ENCODE measurements around the gene BRCA1. TPM values are rescaled to one million over a fixed set of nuclear protein-coding genes. Genes with fewer than 3 reads are reported as not detected.

The BRCA1 gene
- polyA plus RNA-seq, 10 donors, result 7.3 to 13.5 (median 9.0) TPM

DNA sequence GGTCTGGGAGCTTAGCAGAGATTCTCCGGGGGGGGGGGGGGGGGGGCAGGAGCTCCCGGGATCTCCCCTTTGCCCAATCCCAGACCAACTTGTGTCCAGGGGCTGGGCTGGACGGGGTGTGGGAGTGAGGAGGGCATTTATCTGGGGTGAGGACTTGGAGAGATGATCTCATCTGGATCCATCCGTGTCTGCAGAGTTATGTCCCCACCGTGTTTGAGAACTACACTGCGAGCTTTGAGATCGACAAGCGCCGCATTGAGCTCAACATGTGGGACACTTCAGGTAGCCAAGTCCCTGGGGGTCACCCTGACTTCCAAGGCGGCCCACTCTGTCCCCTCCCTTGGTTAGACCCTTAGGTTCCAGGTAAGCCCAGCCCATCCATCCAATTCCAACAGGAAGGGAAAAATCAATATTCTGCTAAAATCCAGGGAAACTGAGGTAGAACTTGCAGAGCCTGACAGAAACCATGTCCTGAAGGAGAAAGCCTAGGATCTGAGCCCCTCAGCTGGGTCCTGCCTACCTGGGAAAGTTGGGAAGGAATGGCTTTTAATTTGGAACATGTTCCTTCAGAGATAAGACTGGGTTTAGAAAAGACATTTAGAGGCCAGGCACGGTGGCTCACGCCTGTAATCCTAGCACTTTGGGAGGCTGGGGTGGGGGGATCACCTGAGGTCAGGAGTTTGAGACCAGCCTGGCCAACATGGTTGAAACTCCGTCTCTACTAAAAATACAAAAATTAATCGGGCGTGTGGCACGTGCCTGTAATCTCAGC lies 99.2 kb downstream of the BRCA1 start:
- no peak for DNase-seq

DNA sequence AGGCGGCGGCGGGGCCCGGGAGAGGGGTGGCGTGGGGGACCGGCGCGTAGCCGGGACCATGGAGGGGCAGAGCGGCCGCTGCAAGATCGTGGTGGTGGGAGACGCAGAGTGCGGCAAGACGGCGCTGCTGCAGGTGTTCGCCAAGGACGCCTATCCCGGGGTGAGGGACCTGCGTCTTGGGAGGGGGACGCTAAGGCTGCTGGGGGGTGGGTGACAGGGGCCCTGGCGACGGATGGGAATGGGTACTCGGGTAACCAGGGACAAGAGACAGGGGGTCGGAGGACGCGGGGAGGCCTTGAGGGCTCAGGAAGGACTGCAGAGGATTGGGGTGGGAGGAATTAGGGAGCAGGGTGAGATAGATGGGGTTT lies 99.9 kb downstream of the BRCA1 start:
- DNase-seq, result no peak

DNA sequence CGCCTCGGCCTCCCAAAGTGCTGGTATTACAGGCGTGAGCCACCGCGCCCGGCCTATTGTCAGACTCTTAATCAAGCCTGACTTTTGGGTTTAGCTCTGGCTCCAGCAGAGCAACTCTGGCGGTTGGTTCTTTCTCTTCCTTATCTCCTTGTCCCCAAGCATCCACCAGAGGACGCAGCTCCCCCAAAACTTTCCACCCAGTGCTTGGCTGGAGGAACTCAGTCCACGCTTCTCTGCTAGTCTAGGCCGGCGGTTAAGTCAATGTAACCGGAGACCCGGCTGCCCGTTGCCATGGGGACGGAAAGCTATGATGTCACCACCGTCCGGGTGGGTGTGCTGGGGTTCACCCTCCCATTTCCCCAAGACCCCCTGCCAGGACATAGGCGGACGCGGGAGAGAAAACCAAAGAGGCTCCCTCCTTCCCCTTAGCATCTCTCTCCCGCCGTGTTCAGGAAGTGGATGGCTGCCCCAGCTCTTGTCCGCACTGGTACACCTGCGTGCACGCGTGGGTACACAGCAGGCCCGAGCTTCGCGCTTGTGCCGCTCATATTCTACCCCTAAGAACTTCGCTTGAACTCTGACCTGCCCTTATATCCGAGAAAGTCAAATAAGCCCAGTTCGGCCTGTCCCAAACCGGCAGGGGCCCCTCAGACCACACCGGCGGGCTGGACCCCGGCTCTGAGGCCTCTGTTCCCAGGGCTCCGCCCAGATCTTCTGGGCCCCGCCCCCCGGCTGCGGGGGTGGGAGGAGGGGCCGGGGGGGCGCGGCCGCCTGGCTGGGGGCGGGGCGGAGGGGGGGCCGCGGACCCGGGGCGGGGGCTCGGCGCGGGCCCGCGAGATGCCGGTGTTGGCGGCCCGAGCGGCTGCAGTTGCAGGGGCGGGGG lies 100.5 kb downstream of the BRCA1 start, which contains the start of gene RND2:
Gene RND2 (plus strand): TSS at position 825 of the 883 bp plus-strand sequence. CDS start 117 bp downstream, outside the sequence.
- peak; percentile 93 to 97 (median 93) for DNase-seq

DNA sequence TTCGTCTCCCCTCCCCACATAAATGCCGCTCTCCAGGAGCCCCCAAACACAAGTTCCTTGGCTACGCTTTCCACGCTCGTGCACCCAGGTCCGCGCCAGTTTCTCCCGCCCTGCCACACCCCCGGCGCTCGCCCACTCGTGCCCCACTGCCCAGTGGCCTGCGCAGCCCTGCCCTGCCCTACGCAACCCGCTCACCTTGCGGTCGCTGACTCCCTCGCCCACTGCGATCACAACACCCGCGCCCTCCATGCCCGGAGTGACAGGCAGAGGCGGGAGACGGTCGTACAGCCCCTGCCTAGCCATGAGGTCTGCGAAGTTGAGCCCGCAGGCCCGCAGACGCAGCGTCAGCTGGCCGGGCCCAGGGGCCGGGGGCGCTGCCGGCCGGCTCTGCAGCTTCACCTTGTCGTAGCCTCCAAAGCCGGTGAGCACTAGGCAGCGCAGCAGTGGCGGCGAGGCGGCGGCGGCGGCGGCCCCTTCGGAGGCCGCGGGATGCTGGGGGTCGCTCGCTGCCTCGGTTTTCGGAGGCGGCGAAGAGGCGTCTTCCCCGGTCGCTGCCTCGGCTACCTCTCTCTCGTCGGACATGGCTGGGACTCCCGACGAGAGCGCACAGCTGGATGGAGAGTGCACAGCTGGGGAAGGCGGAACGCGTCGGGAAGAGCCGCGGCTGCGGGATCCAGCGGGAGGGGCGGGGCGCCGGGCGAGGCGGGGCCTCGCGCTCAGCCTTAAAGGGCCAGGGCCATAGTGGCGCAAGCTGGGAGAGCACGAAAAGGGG lies 103.2 kb downstream of the BRCA1 start, which contains the start of gene VAT1:
Gene VAT1 (minus strand): TSS at position 645 of the 772 bp plus-strand sequence. CDS start 63 bp downstream, at position 582.
- peak; percentile 75 to 96 (median 91) for DNase-seq

DNA sequence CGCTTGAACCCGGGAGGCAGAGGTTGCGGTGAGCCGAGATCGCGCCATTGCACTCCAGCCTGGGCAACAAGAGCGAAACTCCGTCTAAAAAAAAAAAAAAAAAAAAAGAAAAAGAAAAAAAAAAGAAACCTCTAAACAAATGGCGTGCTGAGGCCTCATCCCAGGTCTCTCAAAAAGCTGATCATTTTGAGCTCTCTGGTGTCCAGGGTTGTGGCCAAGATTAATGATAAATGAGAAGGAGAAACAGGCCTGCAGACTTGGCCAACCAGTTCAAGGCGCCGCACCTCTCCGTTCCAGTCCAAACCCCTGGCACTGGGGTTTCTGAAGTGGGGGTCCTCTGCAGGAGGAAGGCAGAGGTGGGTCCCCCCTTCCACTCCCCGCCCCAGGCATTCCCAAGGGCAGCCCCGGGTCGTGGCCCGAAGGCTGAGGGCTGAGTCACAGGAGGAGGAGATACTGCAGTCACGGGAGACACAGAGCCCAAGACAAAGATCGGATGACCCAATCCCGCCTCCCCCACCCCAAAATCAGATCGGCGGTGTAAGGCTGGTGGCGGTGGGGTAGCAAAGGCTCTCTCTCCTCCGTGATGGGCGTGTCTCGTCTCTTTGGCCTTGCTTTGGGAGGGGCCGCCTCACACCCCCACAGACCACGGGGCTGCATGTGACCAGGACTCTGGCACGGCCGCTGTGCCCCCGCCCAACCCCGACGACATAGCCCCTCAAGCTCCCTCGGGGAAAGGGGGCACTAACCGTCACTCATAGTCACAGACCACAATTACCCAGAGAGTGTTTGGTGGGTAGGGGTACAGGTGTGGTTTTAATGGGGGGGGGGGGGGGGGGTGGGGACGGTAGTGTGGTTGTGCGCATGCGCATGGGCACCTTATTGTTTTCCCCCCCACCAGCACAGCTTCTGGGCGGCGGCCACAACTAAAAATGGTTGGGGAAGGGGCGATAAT lies 104.1 kb downstream of the BRCA1 start:
- peak; percentile 62 to 89 (median 73) for DNase-seq

DNA sequence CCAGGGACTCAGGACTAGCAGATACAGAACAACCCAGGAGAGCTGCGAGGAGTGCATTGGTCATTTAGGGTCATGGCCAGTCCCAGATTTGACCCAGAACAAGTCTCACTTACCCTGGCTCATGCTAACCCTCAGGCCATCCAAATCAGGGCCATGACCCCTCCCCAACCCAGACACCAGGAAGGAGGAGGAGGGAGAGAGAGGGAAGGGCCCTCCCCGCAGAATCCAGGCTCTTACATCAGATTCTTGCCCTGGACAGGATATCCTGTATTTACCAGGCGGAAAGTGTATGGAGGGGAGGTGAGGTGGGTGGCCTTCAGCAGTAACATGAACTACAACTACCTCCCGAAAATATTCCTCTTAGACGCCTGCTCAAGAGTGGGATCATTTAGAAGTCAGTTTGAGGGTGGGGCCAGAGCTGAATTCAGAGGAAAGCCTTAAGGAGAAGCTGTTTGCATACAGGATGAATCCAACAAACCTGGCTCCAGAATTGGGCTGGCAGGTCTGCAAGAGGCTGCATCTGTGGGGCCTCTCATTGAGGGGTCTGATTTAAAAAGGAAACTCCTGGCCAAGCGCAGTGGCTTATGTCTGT lies 105.0 kb downstream of the BRCA1 start:
- peak in 2 of 3 donors; percentile 28 to 71 for DNase-seq

DNA sequence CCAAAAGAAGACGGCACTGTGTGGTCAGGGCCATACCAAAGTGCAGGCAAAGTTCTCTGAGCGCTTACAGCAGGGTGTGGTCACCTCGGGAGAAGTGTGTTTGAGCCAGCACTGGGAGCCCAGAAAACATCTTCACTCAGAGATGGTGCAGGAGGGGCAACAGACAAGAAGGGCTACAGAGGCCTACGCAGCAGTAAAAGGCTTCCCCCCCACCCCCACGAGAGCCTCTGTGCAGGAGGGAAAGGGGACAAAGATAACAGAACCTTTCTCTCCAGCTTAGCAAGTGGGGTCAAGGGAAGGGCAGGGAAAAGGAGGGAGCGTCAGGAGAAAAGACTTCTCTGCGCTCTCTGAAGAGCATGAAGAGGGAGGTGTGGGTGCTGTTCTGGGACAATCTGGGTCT lies 105.7 kb downstream of the BRCA1 start:
- DNase-seq, result no peak

DNA sequence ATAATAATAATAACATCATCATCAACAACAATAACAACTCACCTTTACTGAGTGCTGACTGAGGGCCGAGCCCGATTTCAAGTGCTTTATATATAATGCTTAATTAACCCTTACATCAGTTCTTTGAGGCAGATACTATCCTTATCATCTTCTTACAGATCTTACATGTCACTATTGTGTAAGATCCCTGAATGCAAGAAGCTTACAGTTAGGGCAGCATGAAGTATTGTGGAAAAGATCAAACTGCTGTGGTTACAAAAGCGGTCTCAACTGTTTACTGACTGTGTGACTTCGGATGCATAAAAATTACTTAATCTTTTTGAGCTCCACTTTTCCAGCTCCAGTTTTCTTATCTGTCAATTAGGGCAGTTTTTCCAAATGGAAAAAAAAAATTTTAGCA lies 106.2 kb downstream of the BRCA1 start:
- DNase-seq, result no peak

DNA sequence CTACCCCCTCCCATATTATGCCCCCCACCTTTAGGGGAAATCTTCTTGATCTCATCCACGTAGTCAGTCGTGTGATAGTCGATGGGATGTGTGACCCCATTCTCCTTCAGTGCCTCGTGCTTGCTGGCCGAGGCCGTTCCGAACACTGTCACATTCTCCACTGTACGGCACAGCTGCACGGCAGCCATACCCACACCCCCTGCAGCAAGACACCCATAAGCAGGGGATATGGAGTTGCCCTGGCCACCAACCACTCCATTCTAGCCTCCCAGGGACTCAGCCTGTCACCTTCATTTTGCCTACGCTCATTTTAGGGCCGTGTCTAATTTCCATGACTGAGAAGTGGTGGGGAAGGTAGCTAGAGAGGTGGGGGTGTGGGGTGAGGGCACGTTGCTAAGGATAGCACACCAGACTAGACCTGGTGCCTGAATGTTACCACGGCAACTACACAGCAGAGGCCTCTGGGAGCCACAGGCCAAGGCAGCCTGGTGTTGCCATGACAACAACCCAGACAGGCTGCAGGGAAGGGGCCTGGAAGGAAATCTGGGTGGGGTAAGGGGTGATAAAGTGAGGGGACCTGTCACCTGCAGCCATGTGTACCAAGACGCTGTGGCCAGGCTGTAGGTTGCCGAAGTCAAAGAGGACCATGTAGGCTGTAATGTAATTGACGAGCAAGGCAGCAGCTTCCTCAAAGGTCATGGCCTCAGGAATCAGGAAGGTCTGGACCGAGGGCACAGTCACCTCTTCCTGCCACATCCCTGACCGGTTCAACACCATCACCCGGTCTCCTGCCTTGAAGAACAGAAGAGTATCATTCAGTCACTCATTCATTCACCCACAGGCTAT lies 106.9 kb downstream of the BRCA1 start:
- DNase-seq, result no peak

DNA sequence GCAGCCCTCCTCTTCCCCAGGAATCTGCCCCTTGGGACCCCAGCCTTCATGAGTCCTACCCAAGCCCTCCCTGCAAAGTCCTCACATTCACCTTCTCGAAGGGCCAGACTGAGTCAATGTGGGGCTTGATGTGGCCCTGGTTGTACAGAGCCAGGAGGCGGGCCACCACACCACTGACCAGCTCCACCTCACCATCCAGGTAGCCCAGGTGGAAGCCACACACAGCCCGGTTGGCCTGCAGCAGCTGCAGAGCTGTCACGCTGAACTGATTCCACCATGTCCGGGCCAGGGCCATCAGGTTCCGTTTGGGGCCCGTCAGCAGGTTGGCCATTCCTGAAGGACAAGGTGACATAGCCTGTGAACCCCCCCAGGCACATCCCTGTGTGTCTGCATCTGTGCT lies 108.9 kb downstream of the BRCA1 start:
- DNase-seq, result no peak

DNA sequence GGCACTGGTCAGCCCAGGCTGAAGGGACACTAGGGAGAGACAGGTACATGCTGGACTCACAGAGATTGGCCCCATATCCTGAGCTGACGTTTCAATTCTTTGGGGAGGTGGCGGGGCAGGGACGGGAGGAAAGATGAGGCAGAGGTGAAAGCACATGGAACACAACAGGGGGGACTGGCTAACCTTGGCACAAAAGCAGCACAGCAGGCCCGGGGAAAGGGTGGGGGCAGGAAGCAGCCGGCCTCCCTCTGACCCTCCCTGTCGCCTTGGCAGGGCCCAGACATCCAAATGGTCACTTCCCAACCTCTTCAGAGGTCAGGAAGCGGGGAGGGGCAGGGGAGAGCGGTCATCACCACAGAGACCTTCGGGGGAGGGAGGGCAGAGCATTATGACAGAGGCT lies 109.6 kb downstream of the BRCA1 start:
- DNase-seq, result no peak

DNA sequence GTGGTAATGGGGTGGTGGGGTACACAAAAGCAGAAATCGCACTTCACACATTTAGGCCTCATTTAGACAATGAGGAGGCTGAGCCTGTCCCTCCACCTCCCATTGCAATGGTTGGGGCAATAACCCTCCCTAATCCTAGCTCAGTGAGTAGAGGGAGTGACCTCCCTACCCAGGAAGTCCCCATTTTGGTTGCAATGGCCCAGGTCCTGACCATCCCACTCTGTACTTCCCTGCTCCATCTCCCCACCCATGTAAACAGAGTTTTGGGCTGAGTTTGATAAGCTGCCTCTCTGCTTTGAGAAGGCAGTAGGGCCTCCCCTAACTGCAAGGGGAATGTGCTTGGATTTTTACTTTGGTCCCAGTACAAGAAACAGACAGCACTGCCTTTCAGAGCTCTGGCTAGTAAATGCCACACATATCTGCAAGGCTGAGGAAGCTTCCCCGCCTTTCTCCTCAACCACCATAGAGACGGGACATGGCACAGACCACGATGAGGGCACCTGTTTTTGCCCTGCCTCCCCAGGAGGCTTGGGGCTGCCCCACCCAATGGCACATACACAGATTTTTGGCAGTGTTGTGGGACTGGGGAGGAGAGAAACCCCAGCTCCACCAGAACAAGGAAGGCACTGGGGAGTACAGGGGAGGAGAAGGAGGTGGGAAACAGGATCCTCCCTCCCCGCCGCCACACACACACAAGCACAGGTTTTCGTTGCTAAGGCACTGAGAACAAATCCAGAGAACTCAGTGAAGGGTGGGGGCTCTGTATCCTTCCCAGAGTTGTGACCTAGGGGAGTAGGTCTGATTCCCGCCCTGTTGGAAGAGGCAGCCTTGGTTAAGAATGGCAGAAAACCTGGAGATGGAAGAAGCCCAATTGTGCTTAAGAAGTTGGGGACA lies 110.3 kb downstream of the BRCA1 start:
- no peak for DNase-seq

DNA sequence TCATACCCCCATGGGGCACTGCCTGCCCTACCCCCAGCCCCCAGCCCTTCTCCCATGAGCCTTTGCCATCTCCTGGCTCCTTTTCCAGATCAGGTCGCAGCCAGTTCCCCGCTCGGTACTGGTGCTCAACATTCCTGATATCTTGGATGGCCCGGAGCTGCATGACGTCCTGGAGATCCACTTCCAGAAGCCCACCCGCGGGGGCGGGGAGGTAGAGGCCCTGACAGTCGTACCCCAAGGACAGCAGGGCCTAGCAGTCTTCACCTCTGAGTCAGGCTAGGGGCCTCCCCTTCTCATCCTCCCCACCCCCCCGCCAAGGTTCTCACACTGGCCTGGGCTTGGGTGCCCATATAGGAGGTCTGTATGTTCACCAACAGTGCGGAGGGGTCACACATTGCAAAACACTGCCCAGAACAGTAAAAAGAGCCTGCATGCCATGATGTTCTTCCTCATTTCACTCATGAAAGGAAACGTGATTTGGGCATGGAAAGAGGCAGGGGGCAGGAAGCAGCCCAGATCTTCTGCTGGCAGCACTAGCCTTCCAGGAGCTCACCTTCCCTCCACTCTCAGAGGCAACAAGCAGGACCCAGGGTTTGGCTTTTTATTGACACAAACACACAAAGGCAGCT lies 111.0 kb downstream of the BRCA1 start:
- no peak for DNase-seq

DNA sequence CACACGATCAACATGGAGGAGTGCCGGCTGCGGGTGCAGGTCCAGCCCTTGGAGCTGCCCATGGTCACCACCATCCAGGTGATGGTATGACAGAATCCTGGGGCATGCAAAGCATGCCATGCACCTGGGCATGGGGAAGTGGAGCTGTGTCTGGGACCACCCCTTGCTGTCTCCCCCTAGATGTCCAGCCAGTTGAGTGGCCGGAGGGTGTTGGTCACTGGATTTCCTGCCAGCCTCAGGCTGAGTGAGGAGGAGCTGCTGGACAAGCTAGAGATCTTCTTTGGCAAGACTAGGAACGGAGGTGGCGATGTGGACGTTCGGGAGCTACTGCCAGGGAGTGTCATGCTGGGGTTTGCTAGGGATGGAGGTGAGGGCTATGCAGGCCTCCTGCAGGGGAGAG lies 111.9 kb downstream of the BRCA1 start:
- no peak for DNase-seq

DNA sequence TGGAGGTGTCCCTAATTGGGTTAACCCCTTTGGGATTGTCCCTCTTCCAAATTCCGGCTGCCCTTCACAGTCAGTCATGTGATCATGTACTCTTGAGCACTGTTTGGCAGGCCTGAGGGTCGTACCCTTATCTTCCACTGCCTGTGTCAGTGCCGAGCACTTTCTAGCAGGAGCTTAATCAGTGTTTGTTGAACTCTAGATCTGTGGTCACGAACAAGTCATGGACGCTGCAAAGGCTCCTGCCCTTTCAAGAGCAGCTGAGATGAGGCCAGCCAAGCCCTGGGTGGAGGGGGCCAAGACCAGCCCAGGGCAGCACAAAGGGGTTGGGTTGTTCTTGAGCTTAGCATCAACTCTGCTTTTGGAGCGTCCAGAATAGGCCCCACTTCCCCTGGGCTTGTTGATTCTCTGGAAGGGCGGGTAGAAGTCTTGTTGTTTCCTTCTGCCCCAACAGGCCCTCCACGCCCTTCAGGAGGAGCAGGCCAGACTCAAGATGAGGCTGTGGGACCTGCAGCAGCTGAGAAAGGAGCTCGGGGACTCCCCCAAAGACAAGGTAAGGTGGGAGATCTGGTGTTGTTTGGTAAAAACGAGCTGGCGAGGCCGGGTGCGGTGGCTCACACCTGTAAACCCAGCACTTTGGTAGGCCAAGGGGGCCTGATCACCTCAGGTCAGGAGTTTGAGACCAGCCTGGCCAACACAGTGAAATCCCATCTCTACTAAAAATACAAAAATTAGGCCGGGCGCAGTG lies 113.3 kb downstream of the BRCA1 start:
- no peak for DNase-seq

DNA sequence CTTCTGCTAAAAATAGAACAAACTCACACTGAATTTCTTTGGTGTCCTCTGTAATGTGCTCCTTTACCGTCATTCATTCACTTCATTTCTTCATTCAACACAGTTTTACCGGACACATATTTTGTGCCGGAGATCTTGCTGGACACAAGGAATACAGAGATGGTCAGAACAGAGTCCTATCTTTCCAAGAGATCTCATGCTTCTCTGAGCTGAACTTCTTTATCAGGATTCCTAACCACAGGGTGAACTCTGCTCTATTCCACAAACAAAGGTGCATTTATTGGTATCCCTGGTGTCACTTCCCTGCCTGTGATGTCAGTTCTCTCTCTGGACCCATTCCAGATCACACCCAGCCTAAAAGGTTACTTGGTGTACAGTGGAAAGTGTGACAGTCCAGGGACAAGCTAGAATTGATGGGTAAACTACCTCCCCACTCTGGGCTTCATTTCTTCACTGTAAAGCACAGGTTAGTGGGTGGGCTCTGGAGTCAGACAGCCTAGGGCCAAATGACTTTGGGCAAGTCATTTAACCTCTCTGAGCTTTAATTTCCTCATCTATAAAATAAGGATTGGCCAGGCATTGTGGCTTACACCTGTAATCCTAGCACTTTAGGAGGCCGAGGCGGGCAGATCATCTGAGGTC lies 114.4 kb downstream of the BRCA1 start:
- DNase-seq, result no peak

Measured in muscle of back (tissue), 11 donors.